ENCODE data around the gene SFRP5.

SFRP5 gene

GRCh38 chr10:97737770-97738265 lies 34.0 kb downstream of the SFRP5 start:
- DNase-seq (ENCODE audit: extremely low spot score) = peak; percentile 40
- ChIA-PET POLR2A (no interaction called here), CTCF (no interaction called here)
- TF ChIP-seq, protein P1, sequence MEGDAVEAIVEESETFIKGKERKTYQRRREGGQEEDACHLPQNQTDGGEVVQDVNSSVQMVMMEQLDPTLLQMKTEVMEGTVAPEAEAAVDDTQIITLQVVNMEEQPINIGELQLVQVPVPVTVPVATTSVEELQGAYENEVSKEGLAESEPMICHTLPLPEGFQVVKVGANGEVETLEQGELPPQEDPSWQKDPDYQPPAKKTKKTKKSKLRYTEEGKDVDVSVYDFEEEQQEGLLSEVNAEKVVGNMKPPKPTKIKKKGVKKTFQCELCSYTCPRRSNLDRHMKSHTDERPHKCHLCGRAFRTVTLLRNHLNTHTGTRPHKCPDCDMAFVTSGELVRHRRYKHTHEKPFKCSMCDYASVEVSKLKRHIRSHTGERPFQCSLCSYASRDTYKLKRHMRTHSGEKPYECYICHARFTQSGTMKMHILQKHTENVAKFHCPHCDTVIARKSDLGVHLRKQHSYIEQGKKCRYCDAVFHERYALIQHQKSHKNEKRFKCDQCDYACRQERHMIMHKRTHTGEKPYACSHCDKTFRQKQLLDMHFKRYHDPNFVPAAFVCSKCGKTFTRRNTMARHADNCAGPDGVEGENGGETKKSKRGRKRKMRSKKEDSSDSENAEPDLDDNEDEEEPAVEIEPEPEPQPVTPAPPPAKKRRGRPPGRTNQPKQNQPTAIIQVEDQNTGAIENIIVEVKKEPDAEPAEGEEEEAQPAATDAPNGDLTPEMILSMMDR (IDR thresholded peaks at IDR 0.05; ENCODE audit: control extremely low read depth, extremely low read depth, low read depth, missing control alignments) = no peak

DNA sequence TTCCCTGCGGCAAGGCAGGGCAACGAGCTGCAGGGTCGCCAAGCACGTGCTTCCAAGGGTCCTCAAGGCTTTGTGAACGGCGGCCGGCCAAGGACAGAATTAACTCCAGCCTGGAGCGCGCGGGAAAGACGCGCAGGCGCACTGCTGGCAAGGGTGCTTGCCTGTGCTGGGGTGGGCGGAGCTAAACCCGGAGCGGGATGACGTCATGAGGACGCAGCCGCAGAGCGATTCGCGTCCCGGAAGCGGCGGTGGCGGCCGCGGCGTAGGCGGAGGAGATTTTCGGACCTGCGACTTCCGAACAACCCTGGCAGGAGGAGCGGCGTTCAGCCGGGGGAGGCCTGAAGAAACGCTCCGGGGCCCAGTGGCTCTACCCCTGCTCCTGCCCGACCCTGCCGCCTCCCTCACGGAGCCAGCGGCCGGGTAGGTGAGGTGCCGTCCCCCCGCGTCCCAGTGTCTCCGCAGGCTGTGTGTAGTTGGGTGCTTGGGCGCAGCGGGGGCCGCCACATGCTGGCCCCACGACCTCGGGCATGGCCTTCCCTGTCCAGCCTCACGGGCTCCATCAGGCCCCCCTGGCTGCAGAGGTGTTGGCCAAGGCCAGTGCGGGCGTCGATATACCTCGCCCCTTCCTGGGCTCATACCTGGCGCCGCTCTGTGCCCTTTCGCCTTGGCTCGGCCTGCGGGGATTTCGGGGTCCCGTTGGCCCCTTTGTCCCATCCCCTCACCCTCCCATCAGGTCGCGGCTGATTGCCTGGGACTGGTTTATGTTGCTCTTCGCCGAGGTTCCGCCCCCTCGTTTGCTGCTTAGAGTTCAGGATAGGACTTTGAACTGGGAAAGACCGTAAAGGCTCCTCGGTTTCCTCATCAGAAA lies 34.7 kb downstream of the SFRP5 start, which contains the start of gene ZFYVE27:
ZFYVE27 (plus strand) TSS at position 227 of the 868 bp plus-strand sequence. CDS start 1,350 bp downstream, outside the sequence.
- peak; percentile 99 for DNase-seq (ENCODE audit: extremely low spot score)
- ChIA-PET POLR2A (interaction anchor here (1.8 kb wide), 1 partner anchor 50 kb away, joined by 6 read pairs; the partner anchor contains the start of gene AVPI1), CTCF (interaction anchor here (0.9 to 28.5 kb wide), 12 partner anchors 8 to 165 kb away, joined by 3 to 552 read pairs (median 10); partner anchors contain the start of genes ANKRD2, AVPI1 and MARVELD1)
- TF ChIP-seq, protein P1 (IDR thresholded peaks at IDR 0.05; ENCODE audit: control extremely low read depth, extremely low read depth, low read depth, missing control alignments) = no peak

- DNase-seq (ENCODE audit: extremely low spot score) = no peak
- CTCF ChIA-PET = interaction anchor here (0.9 to 28.5 kb wide), 12 partner anchors 9 to 164 kb away, joined by 3 to 552 read pairs (median 10); partner anchors contain the start of genes ANKRD2, AVPI1 and MARVELD1
- POLR2A ChIA-PET = interaction anchor here (1.8 kb wide), 1 partner anchor 49 kb away, joined by 6 read pairs; the partner anchor contains the start of gene AVPI1
- TF ChIP-seq, protein P1 (IDR thresholded peaks at IDR 0.05; ENCODE audit: control extremely low read depth, extremely low read depth, low read depth, missing control alignments) = no peak
Measured at GRCh38 chr10:97736403-97736901, 35.3 kb downstream of the SFRP5 start.

DNA sequence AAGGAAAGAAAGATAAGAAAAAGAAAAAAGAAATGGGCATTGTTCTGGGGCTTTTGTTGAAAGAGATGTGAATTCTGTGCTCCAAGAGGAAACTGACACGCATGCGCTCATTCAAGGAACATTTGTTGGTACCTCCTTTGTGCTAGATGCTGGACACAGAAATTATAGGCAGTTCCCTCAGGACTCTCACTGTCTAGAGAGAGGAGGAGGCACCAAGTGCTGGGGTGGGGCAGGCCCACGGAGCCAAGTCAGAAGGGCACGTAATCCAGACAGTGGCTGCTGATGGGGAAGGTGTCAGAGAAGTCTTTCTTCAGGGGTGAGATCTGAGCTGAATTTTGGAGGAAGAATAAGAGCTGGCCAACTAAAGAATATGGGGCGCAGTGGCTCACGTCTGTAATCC lies 37.8 kb downstream of the SFRP5 start:
- ChIA-PET POLR2A (no interaction called here), CTCF (interaction anchor here (1.2 to 28.5 kb wide), 7 partner anchors 13 to 58 kb away, joined by 3 to 552 read pairs (median 60); partner anchors contain the start of genes AVPI1 and MARVELD1)
- no peak for DNase-seq (ENCODE audit: extremely low spot score)
- TF ChIP-seq, protein P1 (IDR thresholded peaks at IDR 0.05; ENCODE audit: control extremely low read depth, extremely low read depth, low read depth, missing control alignments) = no peak

DNA sequence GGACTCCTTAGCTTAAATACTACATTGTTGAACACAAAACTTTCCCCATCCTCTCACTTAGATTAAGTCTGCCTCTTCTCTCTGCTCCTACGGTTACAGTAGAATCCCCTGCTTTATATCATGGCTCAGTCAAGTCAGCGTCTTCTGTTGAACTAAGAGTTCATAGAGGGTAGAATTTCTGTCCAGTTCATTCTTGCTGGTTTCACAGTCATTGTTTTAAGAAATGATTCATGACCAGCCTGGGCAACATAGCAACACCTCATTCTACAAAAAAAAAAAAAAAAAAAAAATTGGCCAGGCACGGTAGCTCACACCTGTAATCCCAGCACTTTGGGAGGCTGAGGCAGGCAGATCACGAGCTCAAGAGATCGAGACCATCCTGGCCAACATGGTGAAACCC lies 38.5 kb downstream of the SFRP5 start:
- POLR2A ChIA-PET = no interaction called here
- DNase-seq (ENCODE audit: extremely low spot score) = no peak
- TF ChIP-seq, protein P1 (IDR thresholded peaks at IDR 0.05; ENCODE audit: control extremely low read depth, extremely low read depth, low read depth, missing control alignments) = no peak
- CTCF ChIA-PET = interaction anchor here (0.9 to 28.5 kb wide), 12 partner anchors 12 to 162 kb away, joined by 3 to 552 read pairs (median 7); partner anchors contain the start of genes ANKRD2, AVPI1 and MARVELD1

DNA sequence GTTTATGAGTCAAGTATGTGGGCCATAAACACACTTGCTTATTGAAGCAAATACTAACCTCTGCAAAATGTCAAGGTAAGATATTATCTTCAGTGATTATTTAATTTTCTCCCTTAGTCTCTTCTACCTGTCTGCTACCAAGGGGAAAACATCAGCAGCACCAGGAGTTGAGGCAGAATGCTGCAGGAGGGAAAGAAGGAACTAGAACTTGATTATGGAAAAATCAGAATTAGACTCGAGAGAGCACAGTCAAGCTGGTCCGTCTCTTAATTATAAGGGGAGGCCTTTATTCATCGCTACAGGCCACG lies 39.8 kb downstream of the SFRP5 start:
- ChIA-PET CTCF (interaction anchor here (0.8 to 28.5 kb wide), 13 partner anchors 11 to 164 kb away, joined by 3 to 552 read pairs (median 5); partner anchors contain the start of genes ANKRD2, AVPI1 and MARVELD1), POLR2A (no interaction called here)

More for the DNA sequence above, 39.8 kb downstream of the SFRP5 start:
- TF ChIP-seq, protein P1 (IDR thresholded peaks at IDR 0.05; ENCODE audit: control extremely low read depth, extremely low read depth, low read depth, missing control alignments) = no peak
- DNase-seq (ENCODE audit: extremely low spot score) = no peak

All from GM10248 (cell line).